ENCODE measurements around the gene MED15. TPM values are rescaled to one million over a fixed set of nuclear protein-coding genes. Genes with fewer than 3 reads are reported as not detected.
"Not testable (repeated sequence)": the region's sequence is repeated elsewhere in the genome, so short reads cannot be mapped to it uniquely, and the experiment has no call there.

The MED15 gene
- total RNA-seq, 1 experiment from 2014 or later: 14.7 TPM

DNA sequence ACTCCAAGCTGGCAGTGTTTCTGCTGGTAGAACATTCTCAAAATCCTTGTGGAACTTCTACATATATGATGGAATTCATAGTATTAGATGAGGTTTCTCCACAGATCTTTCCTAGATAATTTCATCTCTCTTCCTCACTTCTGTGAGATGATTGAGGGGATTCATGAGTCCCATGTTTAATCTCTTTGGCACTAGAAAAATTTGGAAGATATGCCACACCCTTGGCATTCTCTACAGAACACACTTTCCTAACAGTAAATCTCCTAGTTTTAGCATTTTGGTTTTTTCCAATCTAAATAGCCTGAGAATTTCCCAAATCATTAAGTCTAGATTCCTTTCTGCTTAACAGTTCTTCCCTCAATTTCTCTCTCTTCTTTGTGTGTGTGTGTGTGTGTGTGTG is 35.3 kb downstream of the MED15 start:
- no peaks in the 10 kb centered on the region for H3K4me1 ChIP-seq
- no peak for DNase-seq
- no peak overlapping the region for H3K4me3 ChIP-seq
- H3K27ac ChIP-seq: no peak overlapping the region
- no peaks in the 10 kb centered on the region for H3K27me3 ChIP-seq
- peaks cover 47% of the 10 kb centered on the region for H3K36me3 ChIP-seq
- H3K9me3 ChIP-seq (replicated peaks): no peaks in the 10 kb centered on the region; the same call in 1 of the 2 replicates

DNA sequence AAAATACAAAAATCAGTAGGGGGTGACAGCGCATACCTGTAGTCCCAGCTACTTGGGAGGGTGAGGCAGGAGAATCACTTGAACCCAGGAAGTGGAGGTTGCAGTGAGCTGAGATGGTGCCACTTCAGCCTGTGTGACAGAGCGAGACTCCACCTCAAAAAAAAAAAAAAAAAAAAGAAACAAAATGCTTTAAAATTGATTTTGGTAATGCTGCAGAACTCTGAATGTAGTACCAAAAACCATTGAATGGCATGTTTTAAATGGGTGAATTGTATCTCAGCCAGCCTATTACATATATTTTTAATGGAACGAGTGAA is 37.9 kb downstream of the MED15 start:
- H3K27me3 ChIP-seq; DNase-seq; H3K4me3 ChIP-seq; H3K4me1 ChIP-seq; H3K9me3 ChIP-seq (replicated peaks); H3K27ac ChIP-seq: not testable (repeated sequence)
- peaks cover 36% of the 10 kb centered on the region for H3K36me3 ChIP-seq

DNA sequence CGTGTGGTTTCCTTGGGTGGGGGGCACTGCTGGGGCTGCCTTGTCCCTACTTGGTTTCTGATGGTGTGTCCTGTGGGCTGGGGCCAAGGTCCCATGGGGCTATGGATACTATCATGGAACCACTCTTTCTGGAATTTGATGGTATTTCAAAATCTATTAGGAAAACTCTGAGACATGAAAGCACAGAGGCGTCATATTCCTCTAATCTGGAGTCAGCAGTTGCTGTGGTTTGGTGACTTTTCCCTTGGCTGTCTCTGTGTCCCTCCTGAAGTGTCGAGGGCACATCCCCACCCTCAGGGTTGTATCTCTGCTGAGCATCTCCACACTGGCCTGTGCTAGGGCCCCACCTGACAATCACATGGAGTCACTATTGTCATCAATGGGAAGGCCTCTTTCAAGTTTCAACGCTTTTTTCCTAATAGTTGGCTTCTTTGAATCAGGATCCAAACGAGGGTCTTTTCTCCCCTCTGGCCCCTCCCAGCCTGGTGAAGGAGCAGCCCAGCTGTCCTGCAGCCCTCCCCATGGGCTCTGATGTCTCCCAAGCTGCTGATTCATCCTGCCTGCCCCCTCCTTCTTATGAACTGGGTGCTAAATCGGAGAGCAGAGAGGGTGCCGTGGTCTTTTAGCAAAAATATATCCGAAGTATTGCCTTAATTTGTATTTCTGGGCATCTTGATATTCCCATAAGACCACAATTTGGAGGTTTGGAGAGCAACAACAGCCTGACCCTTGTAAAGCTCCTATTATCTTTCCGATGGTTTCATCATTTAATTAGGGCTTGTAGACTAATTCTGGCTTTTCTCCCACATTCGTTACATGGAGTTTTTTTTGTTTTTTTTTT is 38.5 kb downstream of the MED15 start:
- no peak overlapping the region for H3K27ac ChIP-seq
- peaks cover 34% of the 10 kb centered on the region for H3K36me3 ChIP-seq
- H3K4me3 ChIP-seq: no peak overlapping the region
- no peaks in the 10 kb centered on the region for H3K4me1 ChIP-seq
- H3K9me3 ChIP-seq (replicated peaks): no peaks in the 10 kb centered on the region; the same call in 1 of the 2 replicates
- no peak for DNase-seq
- no peaks in the 10 kb centered on the region for H3K27me3 ChIP-seq

DNA sequence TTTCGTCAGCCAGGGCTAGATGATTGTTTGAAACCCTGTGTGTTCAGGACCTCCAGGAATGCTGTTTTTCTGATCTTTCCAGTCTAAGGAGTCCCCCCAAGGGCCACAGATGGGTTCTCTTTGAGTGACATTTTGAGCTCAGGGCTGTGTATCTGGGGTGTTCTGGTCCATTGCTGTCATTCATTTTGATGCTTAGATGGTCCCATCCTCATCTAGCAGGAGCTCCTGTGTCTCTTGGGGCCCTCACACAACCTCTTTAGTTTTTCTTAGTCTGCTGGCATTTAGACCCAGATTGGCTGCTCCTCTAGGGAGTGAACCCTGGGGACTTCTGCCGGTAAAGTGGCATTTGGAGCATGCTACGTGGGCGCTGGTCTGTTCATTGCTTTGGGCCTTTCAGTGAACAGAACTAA is 39.1 kb downstream of the MED15 start:
- no peak overlapping the region for H3K4me3 ChIP-seq
- peaks cover 32% of the 10 kb centered on the region for H3K36me3 ChIP-seq
- H3K27me3 ChIP-seq: no peaks in the 10 kb centered on the region
- H3K27ac ChIP-seq: no peak overlapping the region
- no peaks in the 10 kb centered on the region for H3K4me1 ChIP-seq
- no peaks in the 10 kb centered on the region; the same call in 1 of the 2 replicates for H3K9me3 ChIP-seq (replicated peaks)
- DNase-seq: no peak

DNA sequence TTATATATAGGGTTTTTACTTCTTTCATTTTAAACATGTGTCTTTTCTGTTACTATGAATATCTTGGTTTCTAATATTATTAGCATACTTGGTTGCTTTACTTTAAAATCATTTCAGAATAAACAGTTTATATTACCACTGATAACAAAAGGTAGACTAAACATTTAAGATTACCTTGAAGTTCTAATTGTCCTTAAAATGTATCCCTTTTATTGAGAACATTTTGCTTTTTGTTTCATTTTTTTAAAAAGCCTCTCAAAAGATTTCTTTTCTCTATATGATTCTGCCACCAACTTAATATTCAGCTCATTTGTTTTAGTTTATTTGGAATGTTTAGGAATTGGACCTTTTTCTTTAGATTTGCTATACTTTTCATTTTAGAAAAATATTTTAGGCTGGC is 39.6 kb downstream of the MED15 start:
- DNase-seq: no peak
- no peak overlapping the region for H3K4me3 ChIP-seq
- H3K36me3 ChIP-seq: peaks cover 37% of the 10 kb centered on the region
- no peaks in the 10 kb centered on the region for H3K27me3 ChIP-seq
- no peak overlapping the region for H3K27ac ChIP-seq
- no peaks in the 10 kb centered on the region for H3K4me1 ChIP-seq
- H3K9me3 ChIP-seq (replicated peaks): no peaks in the 10 kb centered on the region; the same call in 1 of the 2 replicates

DNA sequence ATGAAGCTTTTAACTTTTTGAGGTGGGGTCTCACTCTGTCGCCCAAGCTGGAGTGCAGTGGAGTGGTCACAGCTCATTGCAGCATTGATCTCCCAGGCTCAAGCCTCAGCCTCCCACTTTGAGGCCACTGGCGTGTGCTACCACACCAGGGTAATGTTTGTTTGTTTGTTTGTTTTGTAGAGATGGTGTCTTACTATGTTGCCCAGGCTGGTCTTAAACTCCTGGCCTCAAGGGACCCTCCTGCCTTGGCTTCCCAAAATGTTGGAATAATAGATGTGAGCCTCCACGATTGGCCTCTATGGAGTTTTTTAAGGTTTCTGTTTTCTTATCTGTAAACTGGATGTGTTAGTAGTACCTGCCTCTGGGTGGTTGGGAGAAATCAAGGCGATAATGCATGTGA is 41.4 kb downstream of the MED15 start:
- no peaks in the 10 kb centered on the region for H3K4me1 ChIP-seq
- no peaks in the 10 kb centered on the region; the same call in 1 of the 2 replicates for H3K9me3 ChIP-seq (replicated peaks)
- no peak overlapping the region for H3K27ac ChIP-seq
- DNase-seq: no peak
- no peaks in the 10 kb centered on the region for H3K27me3 ChIP-seq
- peaks cover 44% of the 10 kb centered on the region for H3K36me3 ChIP-seq
- no peak overlapping the region for H3K4me3 ChIP-seq

DNA sequence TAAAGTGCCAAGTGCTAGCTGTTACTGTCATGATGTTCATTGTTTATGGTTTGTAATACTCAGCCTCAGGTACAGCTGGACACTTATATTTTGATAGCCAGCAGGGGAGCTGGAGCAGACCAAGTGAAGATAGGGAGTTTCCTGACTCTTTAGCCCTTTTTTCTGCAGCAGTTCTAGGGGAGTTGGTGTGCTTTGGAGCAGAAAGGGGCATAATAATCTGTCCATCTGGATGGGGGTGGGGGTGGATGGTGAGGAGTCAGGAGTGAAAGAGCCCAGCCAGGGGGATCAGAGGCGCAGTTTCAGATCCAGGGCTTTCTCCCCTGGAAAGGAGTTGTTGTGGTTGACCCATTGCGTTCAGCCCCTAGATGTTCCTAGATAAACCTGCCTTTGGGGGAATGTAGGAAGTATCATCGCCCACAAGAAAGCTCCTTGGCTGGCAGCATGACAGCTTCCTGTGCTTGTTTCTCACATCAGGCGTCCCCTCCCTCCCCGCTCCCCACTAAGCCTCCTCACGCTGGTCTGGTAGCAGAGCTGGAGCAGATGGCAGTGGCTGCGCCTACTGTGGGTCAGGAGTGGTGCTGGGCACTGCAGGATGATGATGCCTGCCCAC is 41.9 kb downstream of the MED15 start:
- Histone ChIP-seq H3K4me3 (no peak overlapping the region), H3K9me3 (replicated peaks) (no peaks in the 10 kb centered on the region), H3K36me3 (peaks cover 39% of the 10 kb centered on the region), H3K27me3 (no peaks in the 10 kb centered on the region), H3K4me1 (no peaks in the 10 kb centered on the region), H3K27ac (no peak overlapping the region)
- no peak for DNase-seq

DNA sequence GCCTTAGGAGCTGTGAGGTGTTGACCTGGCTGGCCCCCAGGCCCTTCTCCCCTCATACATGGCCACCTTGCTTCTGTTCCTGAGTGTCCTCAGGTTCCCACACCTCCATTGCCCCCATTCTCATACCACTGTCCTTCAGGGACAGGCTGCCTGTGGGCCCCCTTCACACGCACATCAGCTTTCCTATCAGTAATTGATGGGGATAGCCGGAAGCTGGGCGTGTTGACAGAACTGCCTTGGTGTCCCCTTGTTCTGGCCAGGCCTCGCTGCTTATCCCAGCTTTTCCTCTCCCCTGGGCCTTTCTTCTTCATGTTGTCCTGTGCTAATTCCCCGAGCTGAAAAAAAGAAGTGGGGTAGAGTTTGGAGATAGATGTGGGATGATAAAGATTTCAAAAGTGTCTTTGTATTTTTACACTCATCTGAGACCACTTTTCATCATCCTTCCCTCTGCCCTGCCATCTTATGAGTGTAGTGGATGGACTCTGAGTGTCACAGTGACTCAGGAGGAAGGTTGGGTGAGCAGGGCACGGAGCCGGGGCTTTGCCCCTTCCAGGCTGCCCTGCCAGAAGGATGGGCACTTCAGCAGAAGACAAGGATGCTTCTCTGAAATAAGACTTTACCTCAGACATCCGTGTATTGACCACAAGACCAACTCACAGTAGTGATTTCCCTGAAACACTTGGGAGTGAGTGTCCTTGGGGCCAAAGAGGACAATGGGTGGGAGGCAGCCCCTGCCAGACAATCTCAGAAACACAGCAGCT is 42.8 kb downstream of the MED15 start:
- Histone ChIP-seq H3K36me3 (peaks cover 32% of the 10 kb centered on the region), H3K27ac (no peak overlapping the region), H3K27me3 (no peaks in the 10 kb centered on the region), H3K9me3 (replicated peaks) (no peaks in the 10 kb centered on the region), H3K4me1 (no peaks in the 10 kb centered on the region), H3K4me3 (no peak overlapping the region)
- DNase-seq: no peak

DNA sequence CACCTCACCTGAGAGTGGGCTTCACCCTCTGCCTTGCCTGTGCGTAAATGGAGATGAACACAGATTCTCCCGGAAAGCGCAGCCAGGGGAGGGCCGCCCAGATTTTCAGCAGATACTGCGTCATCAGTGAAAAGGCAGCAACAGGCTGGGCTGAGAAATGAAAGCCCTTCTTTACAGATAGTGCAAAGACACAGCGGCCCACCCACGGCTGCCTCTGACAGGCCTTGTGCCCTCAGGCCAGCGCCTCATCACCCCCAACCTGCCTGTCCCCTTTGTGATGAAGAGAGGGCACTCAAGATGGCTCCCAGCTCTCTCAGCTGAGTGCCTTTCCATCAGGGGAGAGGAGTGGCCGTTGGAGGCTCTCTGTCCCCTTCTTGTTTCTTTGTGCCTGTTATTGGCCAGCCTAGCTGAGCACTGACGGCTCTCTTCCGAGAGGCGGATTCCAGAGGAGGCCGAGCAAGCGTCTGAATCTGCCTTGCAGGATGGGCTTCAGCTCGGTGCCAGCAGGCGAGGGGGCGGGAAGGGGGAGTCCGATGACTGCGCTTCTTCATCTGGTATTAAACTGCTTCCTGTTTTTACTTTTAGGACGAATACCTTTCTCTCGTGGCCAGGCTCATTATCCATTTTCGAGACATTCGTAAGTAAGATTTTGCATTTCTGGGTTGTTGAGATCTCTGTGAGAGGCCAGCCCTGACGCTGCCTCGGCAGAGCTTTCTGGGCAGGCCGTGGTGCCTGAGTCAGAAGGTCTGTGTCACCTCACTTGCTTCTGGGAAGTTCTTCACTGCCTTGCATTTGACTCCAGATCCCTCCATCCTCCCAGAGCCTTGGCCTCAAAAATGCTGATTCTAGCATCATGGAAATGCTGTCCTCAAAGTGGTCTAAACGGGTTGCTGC is 43.7 kb downstream of the MED15 start:
- H3K9me3 ChIP-seq (replicated peaks): no peaks in the 10 kb centered on the region
- no peaks in the 10 kb centered on the region for H3K27me3 ChIP-seq
- no peak overlapping the region for H3K4me3 ChIP-seq
- DNase-seq: no peak
- no peaks in the 10 kb centered on the region for H3K4me1 ChIP-seq
- no peak overlapping the region for H3K27ac ChIP-seq
- H3K36me3 ChIP-seq: peaks cover 39% of the 10 kb centered on the region

DNA sequence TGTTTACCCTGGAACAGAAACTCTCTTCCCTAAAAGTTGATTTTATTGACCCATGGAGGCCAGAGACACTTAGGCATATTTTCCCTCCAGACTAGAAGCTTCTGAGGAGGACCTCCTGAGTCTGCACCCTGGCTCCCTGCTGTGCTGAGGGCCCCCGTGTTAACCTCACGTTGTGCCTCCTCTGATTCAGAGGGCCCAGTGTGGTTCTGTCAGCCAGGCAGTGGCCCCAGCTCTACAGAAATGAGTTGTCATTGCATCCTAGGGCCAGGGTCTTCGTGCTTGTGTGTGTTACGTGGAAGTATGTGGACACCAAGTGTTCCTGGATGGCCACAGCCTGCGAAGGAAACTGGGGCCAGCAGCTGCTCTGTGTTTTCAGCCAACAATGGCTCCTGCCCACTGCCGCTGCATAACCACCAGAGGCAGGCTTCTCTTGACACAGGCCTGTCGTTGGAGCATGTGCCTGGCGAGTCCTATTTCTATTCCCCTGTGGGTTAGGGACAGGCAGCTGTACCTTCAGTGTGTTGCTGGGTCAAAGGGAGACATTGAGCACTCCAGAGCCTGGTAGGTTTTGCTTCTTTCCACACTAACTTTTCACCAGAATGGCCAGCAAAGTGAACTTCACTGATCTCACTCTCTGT is 44.5 kb downstream of the MED15 start:
- H3K36me3 ChIP-seq: peaks cover 47% of the 10 kb centered on the region
- no peak overlapping the region for H3K4me3 ChIP-seq
- H3K4me1 ChIP-seq: no peaks in the 10 kb centered on the region
- DNase-seq: no peak
- no peaks in the 10 kb centered on the region for H3K9me3 ChIP-seq (replicated peaks)
- H3K27me3 ChIP-seq: no peaks in the 10 kb centered on the region
- H3K27ac ChIP-seq: no peak overlapping the region

DNA sequence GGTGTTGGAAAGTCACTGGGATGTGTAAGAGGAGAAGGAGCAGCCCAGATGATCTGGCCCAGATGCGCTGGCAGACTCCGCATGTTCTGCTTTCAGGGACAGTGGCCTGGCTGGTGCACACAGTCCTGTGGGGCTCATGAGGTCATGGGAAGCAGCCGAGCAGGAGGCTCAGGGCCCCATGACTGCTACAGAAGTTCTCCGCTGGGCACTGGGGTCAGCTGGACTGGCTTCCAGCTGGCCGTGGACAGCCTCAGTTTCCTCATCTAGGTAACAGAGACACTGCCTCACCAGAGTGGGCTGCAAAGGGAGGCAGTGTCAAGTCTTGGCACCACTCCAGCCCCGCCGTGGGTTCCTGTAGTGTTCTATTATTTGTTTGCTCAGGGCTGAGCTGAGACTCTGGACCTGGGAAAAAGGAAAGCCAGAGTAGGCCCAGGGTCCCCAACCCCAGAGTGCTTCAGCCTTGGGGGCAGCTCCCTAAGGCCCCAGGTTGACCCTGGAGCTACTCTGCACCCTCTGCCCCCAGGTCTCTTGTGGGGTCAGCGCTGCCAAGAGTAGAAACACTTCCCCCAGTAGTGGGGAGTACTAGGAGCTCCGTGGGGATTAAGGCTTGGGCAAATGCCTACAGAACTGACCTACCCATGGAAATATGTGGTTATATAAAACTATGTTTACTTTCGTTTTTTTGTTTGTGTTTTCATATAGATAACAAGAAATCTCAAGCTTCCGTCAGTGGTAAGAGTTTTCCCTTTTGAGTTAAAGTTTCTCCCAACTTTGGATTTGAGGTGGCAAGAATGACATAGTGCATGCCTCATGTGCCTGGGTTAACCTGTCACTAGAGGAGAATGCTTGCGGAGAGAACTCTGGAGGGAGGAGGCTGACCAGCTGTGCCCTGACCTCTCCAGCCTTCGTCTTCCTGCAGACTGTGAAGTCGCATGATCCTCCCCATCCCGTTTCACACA is 45.3 kb downstream of the MED15 start:
- no peaks in the 10 kb centered on the region for H3K27me3 ChIP-seq
- H3K27ac ChIP-seq: no peak overlapping the region
- peaks cover 51% of the 10 kb centered on the region for H3K36me3 ChIP-seq
- no peaks in the 10 kb centered on the region for H3K4me1 ChIP-seq
- no peak overlapping the region for H3K4me3 ChIP-seq
- no peaks in the 10 kb centered on the region for H3K9me3 ChIP-seq (replicated peaks)
- no peak for DNase-seq

DNA sequence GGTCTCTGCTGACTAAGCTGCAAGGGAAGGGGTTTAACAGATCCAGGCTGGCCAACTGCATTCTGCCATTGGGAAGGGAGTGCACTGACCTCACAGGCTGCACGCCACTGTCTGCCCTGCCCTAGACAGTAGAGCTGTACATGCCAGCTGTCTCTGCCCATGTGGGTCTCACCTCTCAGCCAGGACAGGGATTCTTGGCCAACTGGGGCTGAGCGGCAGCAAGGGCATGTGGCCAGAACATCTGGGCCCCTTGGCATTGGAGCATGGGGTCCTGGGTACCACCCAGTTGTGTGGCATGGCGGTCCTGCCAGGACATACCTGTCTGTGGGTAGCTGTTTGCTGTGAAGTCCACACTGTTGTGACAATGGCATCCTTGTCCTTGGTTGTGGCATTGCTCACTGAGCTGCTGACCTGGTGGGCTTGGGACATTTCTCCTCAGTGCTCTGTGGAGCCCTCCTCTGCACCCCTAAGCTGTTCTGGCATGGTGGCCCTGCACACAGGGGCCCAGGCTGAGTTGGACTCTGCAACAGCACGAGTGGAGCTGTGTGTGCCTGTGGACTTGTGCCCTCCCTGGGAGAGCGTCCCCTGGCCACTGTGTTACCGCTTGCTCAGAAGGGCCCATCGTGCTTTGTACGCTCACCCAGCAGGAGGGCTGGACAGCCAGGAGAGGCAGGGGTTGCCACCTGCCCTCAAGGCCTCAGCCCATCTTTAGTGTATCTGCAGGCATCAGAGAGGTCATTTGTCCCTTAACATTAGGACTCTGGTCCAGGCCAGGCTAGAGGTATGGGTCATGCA is 46.7 kb downstream of the MED15 start:
- Histone ChIP-seq H3K4me3 (no peak overlapping the region), H3K36me3 (peaks cover 57% of the 10 kb centered on the region), H3K27me3 (no peaks in the 10 kb centered on the region), H3K4me1 (no peaks in the 10 kb centered on the region), H3K27ac (no peak overlapping the region), H3K9me3 (replicated peaks) (peaks cover 1% of the 10 kb centered on the region; the same call in 1 of the 2 replicates)
- DNase-seq: no peak

Measured in SJCRH30 (cell line).